Colonic mucosa (tissue), 4 donors: ENCODE data around the gene IGFBPL1. TPM values are rescaled to one million over a fixed set of nuclear protein-coding genes. Genes with fewer than 3 reads are reported as not detected.

ENCODE experiments used
- DNase-seq: peaks from one replicate; pipeline ENCODE4 v3.0.0-alpha.2; 2020
- H3K27ac ChIP-seq: fragments of 200-600 bp; one replicate; pipeline ENCODE4 v1.8.0; 2021
- H3K27me3 ChIP-seq: fragments of 200-600 bp; one replicate; pipeline ENCODE4 v1.8.0; 2021
- H3K36me3 ChIP-seq: fragments of 200-600 bp; one replicate; pipeline ENCODE4 v1.8.0; 2021
- H3K4me1 ChIP-seq: fragments of 200-600 bp; one replicate; pipeline ENCODE4 v1.8.0; 2021; ENCODE audit warnings: mild to moderate bottlenecking
- H3K4me3 ChIP-seq: fragments of 200-600 bp; one replicate; pipeline ENCODE4 v1.8.0; 2021
- H3K9ac ChIP-seq, 2 donors: one replicate each; pipeline ENCODE4 v1.7.0; 2013; ENCODE audit warnings: control low read depth in 2 of 2, low read depth in 2 of 2, low read length in 2 of 2
- H3K9me3 ChIP-seq: fragments of 200-600 bp; one replicate; pipeline ENCODE4 v1.8.0; 2021
- intact Hi-C: fragments of 100-400 bp; cut with DNase I; formaldehyde crosslinking; loops from one replicate; pipeline ENCODE4 v1.14.1; 2022
- total RNA-seq, 2 donors: library from RNA; stranded (reverse); fragmentation: NEBNext Ultra II Directional in 1 of 2; extraction: Animal tissue kit (Norgen Biotek cat#: 25700) in 1 of 2; gene quantifications; one replicate each; pipeline ENCODE4 v1.2.1, GENCODE V29; 2021
- TF ChIP-seq, protein P1 (sequence below): fragments of 200-600 bp; IDR thresholded peaks from one replicate; pipeline ENCODE4 v1.8.0; 2022; ENCODE audit warnings: antibody characterized with exemption, mild to moderate bottlenecking
- donor health status: healthy.
- donor health status: DM: no; HTN: no; CAD: no.
- donor health status: DM: no; HTN: no; CAD: no.

Gene IGFBPL1
- total RNA-seq, 2 donors from 2014 or later: 0.82 to 1.3 TPM

DNA sequence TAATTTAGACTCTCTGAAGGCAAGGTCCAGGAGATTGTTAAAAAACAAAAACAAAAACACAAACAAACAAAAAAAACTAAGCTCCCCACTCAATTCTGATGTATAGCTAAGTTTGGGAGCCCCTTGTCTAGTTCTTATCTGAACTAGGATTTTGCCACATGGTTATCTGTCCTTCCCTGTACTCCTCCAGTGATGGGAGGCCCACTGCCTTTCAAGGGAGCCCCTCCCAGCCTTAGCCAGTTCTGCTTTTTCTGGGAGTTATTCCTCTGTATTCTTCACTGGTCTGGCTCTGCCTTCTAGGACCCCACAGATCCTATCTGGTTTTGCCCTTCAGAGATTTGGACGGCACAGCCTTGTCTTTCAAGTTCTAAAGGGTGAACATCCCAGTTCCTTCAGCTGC, 33.8 kb downstream of the IGFBPL1 start:
- TF ChIP-seq, protein P1, sequence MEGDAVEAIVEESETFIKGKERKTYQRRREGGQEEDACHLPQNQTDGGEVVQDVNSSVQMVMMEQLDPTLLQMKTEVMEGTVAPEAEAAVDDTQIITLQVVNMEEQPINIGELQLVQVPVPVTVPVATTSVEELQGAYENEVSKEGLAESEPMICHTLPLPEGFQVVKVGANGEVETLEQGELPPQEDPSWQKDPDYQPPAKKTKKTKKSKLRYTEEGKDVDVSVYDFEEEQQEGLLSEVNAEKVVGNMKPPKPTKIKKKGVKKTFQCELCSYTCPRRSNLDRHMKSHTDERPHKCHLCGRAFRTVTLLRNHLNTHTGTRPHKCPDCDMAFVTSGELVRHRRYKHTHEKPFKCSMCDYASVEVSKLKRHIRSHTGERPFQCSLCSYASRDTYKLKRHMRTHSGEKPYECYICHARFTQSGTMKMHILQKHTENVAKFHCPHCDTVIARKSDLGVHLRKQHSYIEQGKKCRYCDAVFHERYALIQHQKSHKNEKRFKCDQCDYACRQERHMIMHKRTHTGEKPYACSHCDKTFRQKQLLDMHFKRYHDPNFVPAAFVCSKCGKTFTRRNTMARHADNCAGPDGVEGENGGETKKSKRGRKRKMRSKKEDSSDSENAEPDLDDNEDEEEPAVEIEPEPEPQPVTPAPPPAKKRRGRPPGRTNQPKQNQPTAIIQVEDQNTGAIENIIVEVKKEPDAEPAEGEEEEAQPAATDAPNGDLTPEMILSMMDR: no peak
- H3K27ac ChIP-seq: peak overlapping the region; percentile 32
- no peaks in the 10 kb centered on the region for H3K27me3 ChIP-seq
- no peak for DNase-seq
- no peaks in the 10 kb centered on the region for H3K36me3 ChIP-seq
- H3K4me3 ChIP-seq: no peak overlapping the region
- intact Hi-C loops: no loop called here
- H3K9me3 ChIP-seq: no peaks in the 10 kb centered on the region
- H3K9ac ChIP-seq: no peak overlapping the region
- no peaks in the 10 kb centered on the region for H3K4me1 ChIP-seq

DNA sequence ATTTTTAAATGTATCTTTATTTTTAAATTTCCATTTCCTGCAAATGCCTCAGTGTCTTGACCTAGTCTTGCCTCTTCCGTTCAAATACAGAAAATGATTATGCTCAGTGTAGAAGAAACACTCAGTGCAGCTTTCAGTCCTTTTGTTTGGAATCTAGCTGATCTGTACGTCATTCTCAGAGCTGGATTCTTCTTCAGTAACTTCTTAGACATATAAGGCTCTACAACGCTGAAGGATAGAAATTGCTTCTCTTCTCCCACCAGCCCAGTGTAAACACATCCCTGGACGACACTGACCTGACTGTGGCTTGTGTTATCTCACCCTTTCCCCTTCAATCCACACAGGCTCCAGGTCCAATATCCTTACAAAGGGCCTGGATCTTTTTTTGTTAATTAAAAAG, 34.9 kb downstream of the IGFBPL1 start:
- H3K9ac ChIP-seq: no peak overlapping the region
- TF ChIP-seq, protein P1: no peak
- no peak overlapping the region for H3K4me3 ChIP-seq
- no peaks in the 10 kb centered on the region for H3K9me3 ChIP-seq
- intact Hi-C loops: no loop called here
- H3K36me3 ChIP-seq: no peaks in the 10 kb centered on the region
- H3K4me1 ChIP-seq: no peaks in the 10 kb centered on the region
- no peaks in the 10 kb centered on the region for H3K27me3 ChIP-seq
- DNase-seq: no peak
- H3K27ac ChIP-seq: peak overlapping the region; percentile 33

- H3K27ac ChIP-seq: peak overlapping the region; percentile 33
- H3K36me3 ChIP-seq: no peaks in the 10 kb centered on the region
- H3K9ac ChIP-seq: no peak overlapping the region
- no peaks in the 10 kb centered on the region for H3K9me3 ChIP-seq
- no peaks in the 10 kb centered on the region for H3K27me3 ChIP-seq
- intact Hi-C loops: no loop called here
- TF ChIP-seq, protein P1: no peak
- H3K4me1 ChIP-seq: no peaks in the 10 kb centered on the region
- no peak overlapping the region for H3K4me3 ChIP-seq
- DNase-seq: no peak
Measured at GRCh38 chr9:38388283-38389223, 35.7 kb downstream of the IGFBPL1 start.

DNA sequence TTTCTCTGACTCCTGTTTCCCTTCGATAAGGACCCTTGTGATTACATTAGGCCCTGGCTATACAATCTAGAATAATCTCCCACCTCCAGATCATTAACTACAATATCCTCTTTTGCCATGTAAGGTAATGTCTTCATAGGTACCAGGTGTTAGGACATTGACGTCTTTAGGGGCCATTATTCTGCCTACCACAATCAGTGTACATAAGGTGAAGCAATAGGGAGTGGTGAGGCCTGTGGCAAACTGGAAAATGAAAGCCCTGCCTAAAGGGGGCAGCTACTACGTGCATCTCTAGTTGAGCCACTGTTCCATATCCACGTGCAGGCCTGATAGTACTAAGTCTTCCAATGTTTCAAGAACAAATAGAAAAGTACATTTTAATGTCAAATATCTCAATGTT, 36.5 kb downstream of the IGFBPL1 start:
- Histone ChIP-seq H3K9ac (no peak overlapping the region), H3K27ac (no peak overlapping the region), H3K4me1 (no peaks in the 10 kb centered on the region), H3K4me3 (no peak overlapping the region), H3K9me3 (no peaks in the 10 kb centered on the region), H3K36me3 (no peaks in the 10 kb centered on the region), H3K27me3 (no peaks in the 10 kb centered on the region)
- intact Hi-C loops: no loop called here
- TF ChIP-seq, protein P1: no peak
- no peak for DNase-seq

DNA sequence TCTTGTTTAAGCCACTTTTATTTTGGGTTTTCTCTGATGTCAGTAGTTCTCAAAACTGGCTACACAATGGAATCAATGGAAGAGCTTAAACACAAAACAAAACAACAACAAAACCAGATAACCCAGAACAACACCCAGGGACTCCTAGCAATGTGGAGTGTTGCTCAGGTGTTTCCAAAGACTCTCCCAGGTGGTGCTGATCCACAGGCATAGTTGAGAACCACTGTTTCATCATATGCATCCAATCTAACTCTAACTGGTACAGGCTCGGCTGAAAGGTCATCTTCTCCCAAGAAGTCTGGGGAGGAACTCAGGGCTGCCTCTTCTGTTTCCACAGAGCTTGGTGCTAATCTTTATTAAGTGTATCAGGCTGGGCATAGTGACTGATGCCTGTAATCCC, 37.2 kb downstream of the IGFBPL1 start:
- intact Hi-C loops: no loop called here
- Histone ChIP-seq H3K27ac (no peak overlapping the region), H3K27me3 (no peaks in the 10 kb centered on the region), H3K4me1 (no peaks in the 10 kb centered on the region), H3K4me3 (no peak overlapping the region), H3K9ac (no peak overlapping the region), H3K36me3 (no peaks in the 10 kb centered on the region), H3K9me3 (no peaks in the 10 kb centered on the region)
- TF ChIP-seq, protein P1: no peak
- DNase-seq: no peak
